ENCODE data around the gene QKI. TPM values are rescaled to one million over a fixed set of nuclear protein-coding genes. Genes with fewer than 3 reads are reported as not detected.
"Not testable (repeated sequence)": the region's sequence is repeated elsewhere in the genome, so short reads cannot be mapped to it uniquely, and the experiment has no call there.

QKI gene
- total RNA-seq, 1 donor from 2014 or later: 95.0 TPM

DNA sequence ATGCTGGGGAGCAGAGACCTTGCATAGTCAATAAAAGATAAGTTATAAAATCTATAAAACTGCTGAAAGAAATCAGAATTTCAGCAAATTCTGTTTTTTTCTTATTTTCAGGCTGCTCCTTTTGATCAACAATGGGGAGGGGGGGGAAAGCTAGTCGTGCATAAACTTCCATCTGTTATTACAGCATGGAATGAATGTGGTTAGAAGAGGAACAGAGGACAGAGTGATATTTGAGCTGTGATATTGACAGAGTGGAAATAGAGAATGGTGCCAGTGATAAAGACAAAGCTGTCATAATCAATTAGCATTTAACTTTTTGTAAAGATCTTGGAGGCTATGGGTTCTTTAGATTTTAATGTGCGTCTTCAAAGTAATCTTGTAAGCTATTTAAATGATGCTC lies 43.4 kb upstream of the QKI start:
- DNase-seq (ENCODE audit: low read depth): no peak
- TF ChIP-seq, protein P1, sequence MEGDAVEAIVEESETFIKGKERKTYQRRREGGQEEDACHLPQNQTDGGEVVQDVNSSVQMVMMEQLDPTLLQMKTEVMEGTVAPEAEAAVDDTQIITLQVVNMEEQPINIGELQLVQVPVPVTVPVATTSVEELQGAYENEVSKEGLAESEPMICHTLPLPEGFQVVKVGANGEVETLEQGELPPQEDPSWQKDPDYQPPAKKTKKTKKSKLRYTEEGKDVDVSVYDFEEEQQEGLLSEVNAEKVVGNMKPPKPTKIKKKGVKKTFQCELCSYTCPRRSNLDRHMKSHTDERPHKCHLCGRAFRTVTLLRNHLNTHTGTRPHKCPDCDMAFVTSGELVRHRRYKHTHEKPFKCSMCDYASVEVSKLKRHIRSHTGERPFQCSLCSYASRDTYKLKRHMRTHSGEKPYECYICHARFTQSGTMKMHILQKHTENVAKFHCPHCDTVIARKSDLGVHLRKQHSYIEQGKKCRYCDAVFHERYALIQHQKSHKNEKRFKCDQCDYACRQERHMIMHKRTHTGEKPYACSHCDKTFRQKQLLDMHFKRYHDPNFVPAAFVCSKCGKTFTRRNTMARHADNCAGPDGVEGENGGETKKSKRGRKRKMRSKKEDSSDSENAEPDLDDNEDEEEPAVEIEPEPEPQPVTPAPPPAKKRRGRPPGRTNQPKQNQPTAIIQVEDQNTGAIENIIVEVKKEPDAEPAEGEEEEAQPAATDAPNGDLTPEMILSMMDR (conservative IDR thresholded peaks at IDR 0.05; ENCODE audit: low read depth, low read length): no peak
- no peak overlapping the region for H3K4me3 ChIP-seq (ENCODE audit: low read depth, low read length)

DNA sequence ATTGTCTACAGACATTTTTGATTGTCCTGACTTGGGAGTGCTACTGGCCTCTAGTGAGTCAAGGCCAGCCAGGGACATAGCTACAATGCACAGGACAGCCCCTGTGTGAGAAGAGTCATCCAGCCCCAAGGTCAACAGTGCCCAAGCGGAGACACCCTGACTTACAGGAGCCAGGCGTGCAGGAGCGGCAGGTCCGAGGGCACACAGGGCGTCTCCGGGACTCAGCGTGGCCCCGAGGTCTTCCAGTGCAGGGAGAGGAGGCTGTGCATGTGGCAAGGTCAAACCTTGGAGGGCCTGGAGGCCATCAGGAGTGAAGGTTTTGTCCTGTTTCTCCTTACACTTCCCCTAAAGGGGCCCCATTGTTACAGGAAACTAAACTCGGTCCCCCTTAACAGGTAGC lies 41.3 kb upstream of the QKI start:
- H3K4me3 ChIP-seq (ENCODE audit: low read depth, low read length): no peak overlapping the region
- DNase-seq (ENCODE audit: low read depth): no peak
- TF ChIP-seq, protein P1 (conservative IDR thresholded peaks at IDR 0.05; ENCODE audit: low read depth, low read length): no peak

DNA sequence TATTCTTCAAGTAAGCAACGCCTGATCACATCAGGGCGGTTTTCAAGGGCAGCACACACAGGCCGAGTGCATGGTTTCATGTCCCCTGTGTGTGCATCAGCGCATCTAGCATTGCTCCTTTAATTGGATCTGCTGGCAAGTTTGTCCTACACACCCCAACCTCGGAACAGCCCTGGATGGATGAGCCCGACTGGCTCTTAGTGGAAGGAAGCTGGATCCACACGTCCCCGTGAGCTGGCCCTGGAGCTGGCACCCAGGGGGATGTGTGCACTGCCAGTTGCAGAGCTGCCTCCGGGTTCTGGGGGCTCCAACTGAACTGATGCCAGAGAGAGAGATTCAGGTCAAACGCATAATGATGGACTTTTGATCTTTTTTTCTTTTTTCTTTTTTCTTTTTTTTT lies 39.2 kb upstream of the QKI start:
- no peak for DNase-seq (ENCODE audit: low read depth)
- no peak overlapping the region for H3K4me3 ChIP-seq (ENCODE audit: low read depth, low read length)
- TF ChIP-seq, protein P1 (conservative IDR thresholded peaks at IDR 0.05; ENCODE audit: low read depth, low read length): no peak

DNA sequence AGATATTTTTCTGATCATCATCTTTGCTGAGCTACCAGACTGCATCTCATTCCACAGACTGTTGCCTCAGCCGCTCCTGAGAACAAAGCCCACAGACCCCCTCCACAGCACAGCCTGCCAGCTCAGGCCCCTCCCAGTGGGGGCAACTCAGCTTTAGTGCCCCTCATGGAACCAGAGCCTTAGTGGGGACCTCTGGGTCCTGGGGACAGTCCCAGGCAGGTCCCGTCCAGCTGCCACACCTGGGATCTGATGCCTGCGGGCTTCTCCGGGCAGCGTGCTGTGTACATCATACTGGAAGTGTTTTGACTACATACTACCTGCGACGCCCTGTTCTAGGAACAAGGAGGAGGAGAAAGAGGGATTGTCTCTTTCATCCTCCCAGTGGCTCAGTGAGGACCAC lies 38.3 kb upstream of the QKI start:
- no peak for DNase-seq (ENCODE audit: low read depth)
- TF ChIP-seq, protein P1 (conservative IDR thresholded peaks at IDR 0.05; ENCODE audit: low read depth, low read length): no peak
- no peak overlapping the region for H3K4me3 ChIP-seq (ENCODE audit: low read depth, low read length)

DNA sequence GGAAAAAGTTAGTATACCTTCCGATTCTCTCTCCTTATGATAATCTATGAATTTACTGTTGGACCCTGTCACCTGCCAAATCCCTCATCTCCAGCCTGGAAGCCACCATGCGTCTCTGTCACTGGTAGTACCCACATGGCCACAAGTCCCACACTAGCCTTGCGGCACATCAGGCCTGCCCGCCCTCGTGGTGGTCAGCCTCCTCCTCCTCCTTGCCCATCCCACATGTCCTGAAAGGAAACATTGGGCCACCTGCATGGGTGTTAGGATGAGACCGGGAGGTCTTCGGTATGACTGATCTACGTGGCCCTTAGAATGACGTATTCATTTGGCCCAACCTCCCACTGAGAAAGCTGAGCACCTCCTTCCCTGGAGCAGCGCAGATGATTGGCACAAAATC lies 37.0 kb upstream of the QKI start:
- no peak for DNase-seq (ENCODE audit: low read depth)
- TF ChIP-seq, protein P1 (conservative IDR thresholded peaks at IDR 0.05; ENCODE audit: low read depth, low read length): no peak
- no peak overlapping the region for H3K4me3 ChIP-seq (ENCODE audit: low read depth, low read length)

DNA sequence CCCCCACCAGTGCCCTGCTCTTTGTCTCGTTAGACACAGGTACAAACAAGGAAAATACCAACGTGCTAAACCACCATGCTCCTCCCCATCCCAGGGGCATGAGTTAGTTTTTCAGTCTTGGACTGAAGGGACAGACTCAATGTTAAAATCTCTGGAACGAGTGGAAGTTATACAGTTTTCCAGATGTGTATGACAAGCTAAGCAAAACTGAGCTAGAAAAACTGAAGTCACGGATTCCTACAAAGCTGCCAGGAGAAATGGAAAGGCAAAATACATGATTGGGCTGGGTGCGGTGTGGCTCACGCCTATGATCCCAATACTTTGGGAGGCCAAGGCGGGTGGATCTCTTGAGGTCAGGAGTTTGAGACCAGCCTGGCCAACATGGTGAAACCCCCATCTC lies 34.3 kb upstream of the QKI start:
- TF ChIP-seq, protein P1 (conservative IDR thresholded peaks at IDR 0.05; ENCODE audit: low read depth, low read length): no peak
- no peak overlapping the region for H3K4me3 ChIP-seq (ENCODE audit: low read depth, low read length)
- DNase-seq (ENCODE audit: low read depth): no peak

DNA sequence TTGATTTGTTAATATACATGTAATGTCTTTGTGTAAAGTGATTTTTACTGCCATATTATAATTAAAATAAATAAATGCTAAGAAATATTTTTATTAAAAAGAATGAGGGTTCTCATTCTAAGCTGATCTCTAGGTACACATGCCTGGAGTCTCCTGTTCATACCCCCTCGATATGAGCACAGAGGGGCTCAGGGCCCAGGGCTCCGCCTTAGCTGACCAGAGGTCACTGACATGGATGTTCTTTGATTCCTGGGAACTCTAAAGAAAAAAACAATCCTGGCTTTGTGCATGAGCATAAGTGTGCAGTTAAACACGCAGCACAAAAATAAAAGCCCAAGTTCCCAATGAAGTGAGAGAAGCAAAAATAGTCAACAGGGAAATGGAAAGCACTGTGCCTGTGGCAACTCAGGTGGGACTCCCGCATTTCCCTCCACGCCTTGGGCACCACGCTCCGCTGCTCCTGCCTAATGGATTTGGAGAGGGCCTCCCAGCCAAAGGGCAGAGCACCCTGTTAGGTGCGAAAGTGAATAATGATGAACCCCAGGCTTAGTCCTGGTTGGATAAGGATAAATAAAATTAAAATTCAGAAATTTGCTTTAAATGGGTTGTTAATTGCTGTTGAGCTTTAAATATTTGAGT lies 33.3 kb upstream of the QKI start:
- DNase-seq (ENCODE audit: low read depth): no peak
- H3K4me3 ChIP-seq (ENCODE audit: low read depth, low read length): no peak overlapping the region
- TF ChIP-seq, protein P1 (conservative IDR thresholded peaks at IDR 0.05; ENCODE audit: low read depth, low read length): no peak

DNA sequence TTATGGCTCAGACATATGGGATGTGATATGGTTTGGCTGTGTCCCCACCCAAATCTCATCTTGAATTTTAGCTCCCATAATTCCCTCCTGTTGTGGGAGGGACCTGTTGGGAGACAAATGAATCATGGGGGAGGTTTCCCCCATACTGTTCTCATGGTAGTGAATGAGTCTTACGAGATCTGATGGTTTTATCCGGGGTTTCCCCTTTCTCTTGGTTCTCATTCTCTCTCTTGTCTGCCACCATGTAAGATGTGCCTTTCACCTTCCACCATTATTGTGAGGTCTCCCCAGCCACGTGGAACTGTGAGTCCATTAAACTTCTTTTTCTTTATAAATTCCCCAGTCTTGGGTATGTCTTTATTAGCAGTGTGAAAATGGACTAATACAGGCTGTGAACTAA lies 31.1 kb upstream of the QKI start:
- not testable (repeated sequence) for H3K4me3 ChIP-seq (ENCODE audit: low read depth, low read length); DNase-seq (ENCODE audit: low read depth)
